A673 (cell line): ENCODE results near the gene RNF7. TPM values are rescaled to one million over a fixed set of nuclear protein-coding genes. Genes with fewer than 3 reads are reported as not detected.
"Not testable (repeated sequence)": the region's sequence is repeated elsewhere in the genome, so short reads cannot be mapped to it uniquely, and the experiment has no call there.

Source experiments
- BruUV-seq: library from RNA; stranded (reverse); fragments of 400-500 nt; replicated peaks from 2 replicates; lab custom pipeline; 2021; lab: Mats Ljungman, UMichigan
- CTCF ChIA-PET: fragments of 300-600 bp; sonication (Branson Sonifier 250); formaldehyde crosslinking; loops from one replicate; lab custom pipeline; 2022; ENCODE audit warnings: antibody characterized with exemption; lab: Charles Lee
- POLR2A ChIA-PET: fragments of 300-600 bp; sonication (Branson Sonifier 250); formaldehyde crosslinking; loops from one replicate; lab custom pipeline; 2022; ENCODE audit warnings: antibody characterized with exemption; ENCODE audit not compliant: low non-redundant PET; lab: Charles Lee
- DNase-seq: peaks from one replicate; pipeline ENCODE4 v3.0.0-alpha.2; 2015; ENCODE audit warnings: low spot score
- H3K27ac ChIP-seq: fragments of 200-600 bp; sonication (generic); 2 replicates; pipeline ENCODE4 v1.5.1; 2016; ENCODE audit warnings: mixed run types, low read depth, mild to moderate bottlenecking, mixed read lengths, antibody characterized with exemption, low read length; ENCODE audit not compliant: poor library complexity, severe bottlenecking
- H3K27me3 ChIP-seq: fragments of 200-600 bp; sonication (generic); replicated peaks from 2 replicates; pipeline ENCODE4 v1.6.1; 2017; ENCODE audit warnings: mixed run types, low read depth, mild to moderate bottlenecking, mixed read lengths, antibody characterized with exemption, low read length; ENCODE audit not compliant: insufficient read depth, poor library complexity
- H3K36me3 ChIP-seq: fragments of 200-600 bp; sonication (generic); 2 replicates; pipeline ENCODE4 v1.6.1; 2016; ENCODE audit warnings: mixed run types, mild to moderate bottlenecking, mixed read lengths, antibody characterized with exemption, low read length; ENCODE audit not compliant: insufficient read depth, poor library complexity, severe bottlenecking
- H3K4me1 ChIP-seq: fragments of 200-600 bp; sonication (generic); 2 replicates; pipeline ENCODE4 v1.6.1; 2017; ENCODE audit warnings: mixed run types, mild to moderate bottlenecking, mixed read lengths, antibody characterized with exemption, low read length; ENCODE audit not compliant: insufficient read depth, poor library complexity, severe bottlenecking
- H3K4me3 ChIP-seq: fragments of 200-600 bp; sonication (generic); 2 replicates; pipeline ENCODE4 v1.5.1; 2016; ENCODE audit warnings: low read depth, mixed run types, mild to moderate bottlenecking, mixed read lengths, low read length; ENCODE audit not compliant: poor library complexity, severe bottlenecking
- H3K9me3 ChIP-seq: fragments of 200-600 bp; sonication (generic); 2 replicates; pipeline ENCODE4 v1.6.1; 2016; ENCODE audit warnings: mixed run types, low read depth, mild to moderate bottlenecking, mixed read lengths, antibody characterized with exemption, low read length; ENCODE audit not compliant: poor library complexity, severe bottlenecking
- CTCF ChIP-seq: fragments of 300-800, 200-600 bp; sonication (generic); conservative IDR thresholded peaks from 2 replicates; pipeline ENCODE4 v1.5.1; 2017; ENCODE audit warnings: low read depth, mild to moderate bottlenecking, antibody characterized with exemption, low read length, moderate library complexity, mixed read lengths
- EZH2 ChIP-seq: fragments of 200-600 bp; sonication (generic); IDR thresholded peaks from 2 replicates; pipeline ENCODE4 v1.6.1; 2017; ENCODE audit warnings: borderline replicate concordance, low read depth, mild to moderate bottlenecking, mixed read lengths, antibody characterized with exemption, low read length; ENCODE audit not compliant: poor library complexity, severe bottlenecking
- intact Hi-C: fragments of 100-400 bp; cut with micrococcal nuclease; formaldehyde crosslinking; loops from one replicate; pipeline ENCODE4 v1.10.0; 2022; ENCODE audit not compliant: unreplicated experiment
- total RNA-seq: library from RNA; stranded (reverse); gene quantifications from 2 replicates; pipeline ENCODE4 v1.2.3, GENCODE V29; 2021

RNF7 gene
- total RNA-seq, 1 experiment from 2014 or later: 123 TPM

- Histone ChIP-seq H3K36me3 (peaks cover 3% of the 10 kb centered on the region), H3K27me3 (no peaks in the 10 kb centered on the region), H3K9me3 (no peaks in the 10 kb centered on the region), H3K27ac (no peak overlapping the region), H3K4me1 (no peaks in the 10 kb centered on the region), H3K4me3 (no peak overlapping the region)
- ChIA-PET POLR2A (no interaction called here), CTCF (no interaction called here)
- BruUV-seq: no TSS peak
- no peak for DNase-seq
- intact Hi-C loops: no loop called here
- TF ChIP-seq CTCF (no peak), EZH2 (no peak)
These were observed 15.3 kb downstream of the RNF7 start for GRCh38 chr3:141753399-141753798.

DNA sequence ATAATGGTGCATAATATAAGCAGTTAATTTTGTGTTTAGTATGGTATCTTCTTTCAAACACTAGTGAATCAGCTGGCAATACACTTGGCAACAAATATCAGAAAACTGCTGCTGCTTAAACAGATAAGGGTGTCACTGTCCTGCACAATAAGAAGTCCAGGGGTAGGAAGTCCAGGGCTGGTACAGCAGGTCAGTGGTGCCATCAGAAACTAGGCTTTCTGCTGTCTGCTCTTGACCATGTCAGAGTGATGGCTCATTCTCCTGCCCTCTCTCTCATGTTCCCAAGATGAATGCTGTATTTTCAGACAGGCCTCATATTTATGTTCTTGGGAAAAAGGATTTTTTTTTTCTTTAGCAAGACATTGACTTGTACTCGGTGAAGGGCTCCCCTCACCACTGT is 15.9 kb downstream of the RNF7 start:
- peaks cover 3% of the 10 kb centered on the region for H3K36me3 ChIP-seq
- H3K4me3 ChIP-seq: no peak overlapping the region
- H3K27me3 ChIP-seq: no peaks in the 10 kb centered on the region
- H3K9me3 ChIP-seq: no peaks in the 10 kb centered on the region
- DNase-seq: no peak
- intact Hi-C loops: no loop called here
- ChIA-PET CTCF (no interaction called here), POLR2A (no interaction called here)
- no TSS peak for BruUV-seq
- H3K27ac ChIP-seq: no peak overlapping the region
- no peaks in the 10 kb centered on the region for H3K4me1 ChIP-seq
- no peak for TF ChIP-seq EZH2
- no peak for TF ChIP-seq CTCF

GRCh38 chr3:141762552-141762951 is 24.5 kb downstream of the RNF7 start:
- intact Hi-C loops, BruUV-seq, H3K36me3 ChIP-seq, CTCF ChIA-PET, H3K27ac ChIP-seq, POLR2A ChIA-PET, H3K4me3 ChIP-seq, DNase-seq, H3K27me3 ChIP-seq, H3K4me1 ChIP-seq, H3K9me3 ChIP-seq: not testable (repeated sequence)

DNA sequence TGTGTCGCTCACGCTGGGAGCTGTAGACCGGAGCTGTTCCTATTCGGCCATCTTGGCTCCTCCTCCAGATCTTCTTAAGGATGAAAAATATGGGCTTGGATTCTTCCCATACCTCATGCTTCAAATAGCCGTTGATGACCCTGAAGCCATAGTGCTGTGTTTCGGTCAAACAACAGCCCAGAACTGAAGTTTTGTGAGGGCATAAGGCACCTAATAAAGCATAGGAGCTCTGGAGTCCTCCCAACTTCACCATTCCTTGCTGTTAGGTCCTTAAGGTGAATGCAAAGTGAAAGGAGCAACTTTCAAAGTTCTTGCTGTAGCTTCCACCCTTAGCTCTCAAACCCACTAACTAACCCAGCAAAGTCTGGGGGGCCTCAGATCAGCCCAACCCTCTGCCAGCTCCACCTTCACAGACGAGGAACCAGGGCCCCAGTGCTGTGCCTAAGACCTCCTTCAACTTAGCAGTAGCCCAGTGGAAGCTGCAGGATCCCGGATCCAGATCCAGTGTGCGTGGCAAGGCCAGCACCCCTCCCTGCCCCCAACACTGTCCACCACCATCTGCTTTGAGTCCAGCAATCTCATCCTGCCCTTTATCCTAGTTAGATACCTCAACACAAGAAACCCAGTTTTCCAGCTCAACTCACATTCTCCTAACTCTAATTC is 25.1 kb downstream of the RNF7 start, which contains the start of gene GRK7:
Gene GRK7 (plus strand): TSS at position 321 of the 663 bp plus-strand sequence. CDS start 14,877 bp downstream, outside the sequence.
- H3K9me3 ChIP-seq: no peaks in the 10 kb centered on the region
- H3K27me3 ChIP-seq: no peaks in the 10 kb centered on the region
- H3K27ac ChIP-seq: no peak within 1 kb of the TSS
- H3K4me1 ChIP-seq: no peaks in the 10 kb centered on the region
- DNase-seq: no peak
- TF ChIP-seq EZH2 (no peak), CTCF (no peak)
- intact Hi-C loops: no loop called here
- no TSS peak for BruUV-seq
- POLR2A ChIA-PET: interaction anchor here (0.6 kb wide), 1 partner anchor 361 kb away, joined by 8 read pairs; no protein-coding TSS in a partner anchor
- H3K36me3 ChIP-seq: no peaks in the 10 kb centered on the region
- CTCF ChIA-PET: no interaction called here
- no peak within 1 kb of the TSS for H3K4me3 ChIP-seq
